ENCODE results near the gene IRX6.

DNA sequence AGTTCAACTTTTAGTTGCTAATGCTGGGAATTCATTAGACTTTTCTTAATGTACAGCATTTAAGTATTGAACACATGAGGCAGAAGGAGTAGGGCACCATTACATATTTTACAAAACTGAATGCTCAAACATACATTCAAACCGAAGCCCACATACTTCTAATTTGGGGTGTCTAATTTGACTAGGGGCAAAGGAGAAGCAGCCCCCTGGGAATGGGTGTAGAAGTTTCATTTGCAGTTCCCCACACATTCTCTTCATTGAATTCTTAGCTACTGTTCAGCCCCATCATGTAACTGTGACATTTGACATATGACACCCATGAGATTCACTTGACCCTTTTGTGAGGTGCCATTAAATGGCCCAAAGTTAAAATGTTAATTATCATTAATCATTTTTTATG, 16.4 kb downstream of the IRX6 start:
- TF ChIP-seq, protein P1, sequence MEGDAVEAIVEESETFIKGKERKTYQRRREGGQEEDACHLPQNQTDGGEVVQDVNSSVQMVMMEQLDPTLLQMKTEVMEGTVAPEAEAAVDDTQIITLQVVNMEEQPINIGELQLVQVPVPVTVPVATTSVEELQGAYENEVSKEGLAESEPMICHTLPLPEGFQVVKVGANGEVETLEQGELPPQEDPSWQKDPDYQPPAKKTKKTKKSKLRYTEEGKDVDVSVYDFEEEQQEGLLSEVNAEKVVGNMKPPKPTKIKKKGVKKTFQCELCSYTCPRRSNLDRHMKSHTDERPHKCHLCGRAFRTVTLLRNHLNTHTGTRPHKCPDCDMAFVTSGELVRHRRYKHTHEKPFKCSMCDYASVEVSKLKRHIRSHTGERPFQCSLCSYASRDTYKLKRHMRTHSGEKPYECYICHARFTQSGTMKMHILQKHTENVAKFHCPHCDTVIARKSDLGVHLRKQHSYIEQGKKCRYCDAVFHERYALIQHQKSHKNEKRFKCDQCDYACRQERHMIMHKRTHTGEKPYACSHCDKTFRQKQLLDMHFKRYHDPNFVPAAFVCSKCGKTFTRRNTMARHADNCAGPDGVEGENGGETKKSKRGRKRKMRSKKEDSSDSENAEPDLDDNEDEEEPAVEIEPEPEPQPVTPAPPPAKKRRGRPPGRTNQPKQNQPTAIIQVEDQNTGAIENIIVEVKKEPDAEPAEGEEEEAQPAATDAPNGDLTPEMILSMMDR (conservative IDR thresholded peaks at IDR 0.05; ENCODE audit: low read depth in 2 of 2), result no peak
- TF ChIP-seq POLR2AphosphoS5 (IDR thresholded peaks at IDR 0.05; ENCODE audit: low read depth) (no peak), EZH2 (IDR thresholded peaks at IDR 0.05; ENCODE audit: low read depth, unreplicated experiment) (no peak), EZH2phosphoT487 (IDR thresholded peaks at IDR 0.05; ENCODE audit: unreplicated experiment) (no peak), JUNB (IDR thresholded peaks at IDR 0.05; ENCODE audit: unreplicated experiment) (no peak), STAT1 (IDR thresholded peaks at IDR 0.05; ENCODE audit: unreplicated experiment) (no peak), NANOG (IDR thresholded peaks at IDR 0.05; ENCODE audit: borderline replicate concordance) (no peak), REST (IDR thresholded peaks at IDR 0.05; ENCODE audit: unreplicated experiment) (no peak), ZNF462 (CRISPR knock-in tag; IDR thresholded peaks at IDR 0.05) (no peak), CREB1 (CRISPR knock-in tag; IDR thresholded peaks at IDR 0.05; ENCODE audit: low read depth) (no peak), ZNF114 (CRISPR knock-in tag; IDR thresholded peaks at IDR 0.05) (no peak), ZNF331 (CRISPR knock-in tag; IDR thresholded peaks at IDR 0.05; ENCODE audit: low read depth) (no peak)
- TF ChIP-seq, protein P2, sequence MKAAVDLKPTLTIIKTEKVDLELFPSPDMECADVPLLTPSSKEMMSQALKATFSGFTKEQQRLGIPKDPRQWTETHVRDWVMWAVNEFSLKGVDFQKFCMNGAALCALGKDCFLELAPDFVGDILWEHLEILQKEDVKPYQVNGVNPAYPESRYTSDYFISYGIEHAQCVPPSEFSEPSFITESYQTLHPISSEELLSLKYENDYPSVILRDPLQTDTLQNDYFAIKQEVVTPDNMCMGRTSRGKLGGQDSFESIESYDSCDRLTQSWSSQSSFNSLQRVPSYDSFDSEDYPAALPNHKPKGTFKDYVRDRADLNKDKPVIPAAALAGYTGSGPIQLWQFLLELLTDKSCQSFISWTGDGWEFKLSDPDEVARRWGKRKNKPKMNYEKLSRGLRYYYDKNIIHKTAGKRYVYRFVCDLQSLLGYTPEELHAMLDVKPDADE (IDR thresholded peaks at IDR 0.05), result no peak

All from GM23338 (cell line).